K562 (cell line): ENCODE results near the gene FAM167B. TPM values are rescaled to one million over a fixed set of nuclear protein-coding genes. Genes with fewer than 3 reads are reported as not detected.

Source experiments
- ATAC-seq: fragments of 200-7000 bp; cut with Tn5 transposase; 3 replicates; pipeline ENCODE4 v1.9.1; 2020; ENCODE audit warnings: moderate library complexity
- BruUV-seq: library from RNA; stranded (reverse); fragments of 400-500 nt; replicated peaks from 2 replicates; lab custom pipeline; 2021; lab: Mats Ljungman, UMichigan
- CTCF ChIA-PET: fragments of 300-600 bp; formaldehyde crosslinking; extraction: SDS; loops from one replicate; lab custom pipeline; 2021; ENCODE audit warnings: low intra/inter-chr PET ratio; lab: Yijun Ruan, JAX
- POLR2A ChIA-PET: fragments of 300-600, 350-650 bp; sonication (Branson Sonifier 250); formaldehyde crosslinking; extraction: SDS; loops from one replicate; lab custom pipeline; 2021; ENCODE audit warnings: antibody characterized with exemption, inconsistent platforms; lab: Yijun Ruan, JAX
- DNase-seq, 4 experiments: peaks; one replicate each; pipeline versions ENCODE4 v3.0.0 to v3.0.0-alpha.2; 2011 to 2018; ENCODE audit warnings: low spot score in 3 of 4, mixed read lengths in 3 of 4; ENCODE audit errors: extremely low read depth in 1 of 4
- FAIRE-seq: peaks from 2 replicates; lab custom pipeline; 2011; peaks lifted over from hg19 to GRCh38; lab: Jason Lieb, UNC
- H2AFZ ChIP-seq: 2 replicates; pipeline ENCODE4 v1.6.0; 2011; ENCODE audit warnings: low read depth, low read length, control low read depth, inconsistent platforms
- H3K27ac ChIP-seq: fragments of 200-600 bp; 3 replicates; pipeline ENCODE4 v1.8.0; 2011; ENCODE audit warnings: low read depth, mild to moderate bottlenecking, control low read depth, inconsistent platforms, low read length, moderate library complexity, mixed read lengths; ENCODE audit errors: extremely low read depth
- H3K27me3 ChIP-seq, 2 experiments: fragments of 300-600 bp in 1 of 2; 2 replicates in 1 of 2; 3 replicates in 1 of 2; pipeline versions ENCODE4 v1.6.0 to v1.8.0; 2011; ENCODE audit warnings: inconsistent platforms in 2 of 2, low read length in 2 of 2, mild to moderate bottlenecking in 1 of 2, mixed read lengths in 1 of 2, moderate library complexity in 1 of 2; ENCODE audit not compliant: control insufficient read depth in 2 of 2, insufficient read depth in 2 of 2
- H3K36me3 ChIP-seq: fragments of 300-600 bp; 3 replicates; pipeline ENCODE4 v1.8.0; 2011; ENCODE audit warnings: mild to moderate bottlenecking, low read length, inconsistent platforms; ENCODE audit not compliant: control insufficient read depth, insufficient read depth
- H3K4me1 ChIP-seq, 2 experiments: fragments of 200-600 bp in 1 of 2; replicated peaks in 1 of 2; 2 replicates in 1 of 2; 3 replicates in 1 of 2; pipeline versions ENCODE4 v1.5.1 to v1.8.0; 2011; ENCODE audit warnings: inconsistent platforms in 2 of 2, low read length in 2 of 2, mild to moderate bottlenecking in 1 of 2, mixed read lengths in 1 of 2, moderate library complexity in 1 of 2; ENCODE audit not compliant: control insufficient read depth in 2 of 2, insufficient read depth in 2 of 2
- H3K4me2 ChIP-seq: 2 replicates; pipeline ENCODE4 v1.6.1; 2011; ENCODE audit warnings: low read length, control low read depth, inconsistent platforms, mixed read lengths; ENCODE audit not compliant: insufficient read depth
- H3K4me3 ChIP-seq: fragments of 200-600 bp; sonication (generic), shearing (Covaris generic); 2 replicates; pipeline ENCODE4 v1.5.1; 2016; ENCODE audit warnings: control low read depth, inconsistent platforms
- H3K79me2 ChIP-seq: fragments of 200-600 bp; 3 replicates; pipeline ENCODE4 v1.8.0; 2011; ENCODE audit warnings: low read length, inconsistent platforms; ENCODE audit not compliant: control insufficient read depth, insufficient read depth
- H3K9ac ChIP-seq, 2 experiments: 2 replicates each; pipeline versions ENCODE4 v1.6.0 to v1.6.1; 2011; ENCODE audit warnings: low read depth in 2 of 2, low read length in 2 of 2, control low read depth in 1 of 2, inconsistent platforms in 1 of 2, mild to moderate bottlenecking in 1 of 2, mixed read lengths in 1 of 2; ENCODE audit not compliant: insufficient read depth in 1 of 2
- H3K9me1 ChIP-seq: one replicate; pipeline ENCODE4 v1.6.0; 2011; ENCODE audit warnings: inconsistent platforms, mild to moderate bottlenecking, low read length, moderate library complexity; ENCODE audit not compliant: control insufficient read depth, insufficient read depth
- H3K9me3 ChIP-seq: replicated peaks from 2 replicates; pipeline ENCODE4 v1.5.1; 2011; ENCODE audit warnings: low read depth, low read length, inconsistent platforms; ENCODE audit not compliant: control insufficient read depth, insufficient read depth
- H4K20me1 ChIP-seq: replicated peaks from 2 replicates; pipeline ENCODE4 v1.6.1; 2011; ENCODE audit warnings: low read length, inconsistent platforms, mixed read lengths; ENCODE audit not compliant: control insufficient read depth, insufficient read depth
- ARID2 ChIP-seq: fragments of 450-650 bp; IDR thresholded peaks from 2 replicates; pipeline ENCODE4 v1.6.1; 2017; ENCODE audit warnings: antibody characterized with exemption, mild to moderate bottlenecking
- CAMTA2 ChIP-seq: fragments of 250-450 bp; sonication (Bioruptor Pico); conservative IDR thresholded peaks from 2 replicates; pipeline ENCODE4 v1.5.1; 2022
- CBX2 ChIP-seq: fragments of 200-600 bp; sonication (generic); IDR thresholded peaks from one replicate; pipeline ENCODE4 v1.6.1; 2012; ENCODE audit warnings: mild to moderate bottlenecking, low read length, inconsistent platforms; ENCODE audit not compliant: insufficient read depth, poor library complexity, severe bottlenecking
- CEBPB ChIP-seq: fragments of 450-650 bp; IDR thresholded peaks from 2 replicates; pipeline ENCODE4 v1.6.1; 2016; ENCODE audit warnings: missing genetic modification characterization, missing compliant biosample characterization
- PHF20 ChIP-seq: fragments of 450-650 bp; IDR thresholded peaks from 2 replicates; pipeline ENCODE4 v1.6.1; 2018; ENCODE audit not compliant: partially characterized antibody
- TAF7 ChIP-seq: fragments of 450-650 bp; IDR thresholded peaks from 2 replicates; pipeline ENCODE4 v1.6.1; 2016; ENCODE audit warnings: missing genetic modification characterization, missing compliant biosample characterization
- TCF7 ChIP-seq: sonication (generic); IDR thresholded peaks from 2 replicates; pipeline ENCODE4 v1.6.1; 2016; ENCODE audit warnings: antibody characterized with exemption, borderline replicate concordance
- ZNF395 ChIP-seq: fragments of 200-800 bp; sonication (Bioruptor generic); IDR thresholded peaks from 2 replicates; pipeline ENCODE4 v1.6.1; 2017; ENCODE audit warnings: missing genetic modification characterization, missing compliant biosample characterization
- ZNF695 ChIP-seq: fragments of 450-650 bp; formaldehyde crosslinking; IDR thresholded peaks from 2 replicates; pipeline ENCODE4 v1.4.0; 2020; ENCODE audit warnings: mild to moderate bottlenecking, moderate library complexity
- ZNF785 ChIP-seq: fragments of 250-450 bp; sonication (Bioruptor Pico); IDR thresholded peaks from 2 replicates; pipeline ENCODE4 v1.4.0; 2020; ENCODE audit warnings: mild to moderate bottlenecking
- WGBS: fragments of 100-300 bp; shearing (Covaris generic); methylation state at CpG from one replicate; pipeline ENCODE4 v1.1.6; 2016; ENCODE audit warnings: low coverage, mixed read lengths; ENCODE audit not compliant: insufficient coverage; ENCODE audit errors: missing lambda C conversion rate; 5-methylcytosine and 5-hydroxymethylcytosine counted together
- in situ Hi-C: fragments of 300-500 bp; cut with MboI; formaldehyde crosslinking; loops from 4 replicates; pipeline ENCODE4 v1.15.0; 2018; ENCODE audit warnings: inconsistent platforms, mixed read lengths
- intact Hi-C: fragments of 100-400 bp; cut with micrococcal nuclease; formaldehyde crosslinking; loops from 2 replicates; pipeline ENCODE4 v1.14.2; 2022
- polyA plus RNA-seq, 8 experiments: library from polyadenylated mRNA; depleted of rRNA in 4 of 8; stranded (reverse) in 5 of 8; unstranded in 3 of 8; fragments of >200 nt; fragmentation: Nextera tagmentation in 2 of 8; fragmentation: Illumina TruSeq in 1 of 8; extraction: Ambion mirVana in 2 of 8; extraction: Trizol in 1 of 8; gene quantifications; 2 replicates each; pipeline versions ENCODE4 v1.2.1 to v1.2.3, GENCODE V29; 2011 to 2014; ENCODE audit warnings: inconsistent platforms in 1 of 8, missing spikeins in 1 of 8
- total RNA-seq, 7 experiments: library from RNA; depleted of rRNA in 6 of 7; stranded (reverse); fragments of >200 nt in 6 of 7; fragmentation: Illumina TruSeq in 2 of 7; extraction: Trizol in 2 of 7; gene quantifications; 2 replicates each; pipeline versions ENCODE4 v1.2.1 to v1.2.3, GENCODE V29; 2011 to 2021; ENCODE audit warnings: low replicate concordance in 1 of 7
- TF ChIP-seq, protein P1 (sequence below): sonication (generic); formaldehyde crosslinking; IDR thresholded peaks from 2 replicates; pipeline ENCODE4 v1.8.0; 2022; ENCODE audit warnings: missing genetic modification reagents, mild to moderate bottlenecking, borderline replicate concordance
- TF ChIP-seq, protein P2 (sequence below): sonication (generic); formaldehyde crosslinking; IDR thresholded peaks from 2 replicates; pipeline ENCODE4 v1.8.1; 2022; ENCODE audit warnings: missing genetic modification reagents

The FAM167B gene
- total and polyA plus RNA-seq, 9 of the 15 experiments (the other 6 are each of a cell fraction or from before 2014, with no cell fraction given) = not detected

- TF ChIP-seq ZNF395 (CRISPR knock-in tag) = no peak
Measured at GRCh38 chr1:32234792-32235191, 12.2 kb upstream of the FAM167B start (continued).

DNA sequence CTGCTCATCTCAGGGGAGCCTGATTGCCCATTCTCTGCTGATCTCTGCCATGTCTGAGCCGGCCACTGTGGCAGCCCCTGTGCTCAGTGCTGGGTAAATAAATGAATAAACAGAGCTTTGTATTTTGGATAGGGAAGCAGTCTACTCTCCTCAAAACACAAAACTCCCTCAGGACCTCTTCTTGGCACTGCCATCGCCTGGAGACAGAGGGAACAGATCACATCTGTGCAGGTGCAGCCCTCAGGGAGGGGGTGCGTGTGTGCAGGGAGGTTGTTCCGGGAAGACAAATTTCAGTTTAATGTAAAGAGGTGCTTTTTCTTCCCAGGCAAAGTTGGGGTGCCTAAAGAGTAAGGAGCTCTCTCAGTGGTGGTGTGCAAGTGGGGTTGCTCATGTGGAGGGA lies 7.7 kb upstream of the FAM167B start:
- no peaks in the 10 kb centered on the region for H3K27me3 ChIP-seq
- H3K4me1 ChIP-seq = peaks cover 29 to 35% of the 10 kb centered on the region in 2 experiments; a peak in 4 of 5 replicates
- no peak for FAIRE-seq
- BruUV-seq = no TSS peak
- 30% methylated on average over 4 of the region's 4 CpGs for WGBS
- in situ Hi-C loops = no loop called here
- no peak for ATAC-seq
- no peaks in the 10 kb centered on the region for H3K79me2 ChIP-seq
- H3K9ac ChIP-seq = no peak overlapping the region
- no peak overlapping the region for H3K4me2 ChIP-seq
- H3K4me3 ChIP-seq = no peak overlapping the region
- DNase-seq = no peak
- H3K9me3 ChIP-seq = no peaks in the 10 kb centered on the region
- TF ChIP-seq CBX2 = no peak
- TF ChIP-seq ARID2 = no peak
- no peak for TF ChIP-seq PHF20
- TF ChIP-seq, protein P1, sequence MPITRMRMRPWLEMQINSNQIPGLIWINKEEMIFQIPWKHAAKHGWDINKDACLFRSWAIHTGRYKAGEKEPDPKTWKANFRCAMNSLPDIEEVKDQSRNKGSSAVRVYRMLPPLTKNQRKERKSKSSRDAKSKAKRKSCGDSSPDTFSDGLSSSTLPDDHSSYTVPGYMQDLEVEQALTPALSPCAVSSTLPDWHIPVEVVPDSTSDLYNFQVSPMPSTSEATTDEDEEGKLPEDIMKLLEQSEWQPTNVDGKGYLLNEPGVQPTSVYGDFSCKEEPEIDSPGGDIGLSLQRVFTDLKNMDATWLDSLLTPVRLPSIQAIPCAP (CRISPR knock-in tag) = no peak
- no peak for TF ChIP-seq TCF7
- TF ChIP-seq TAF7 = no peak
- no peak for TF ChIP-seq ZNF695 (CRISPR knock-in tag)
- TF ChIP-seq ZNF785 = no peak
- no peak for TF ChIP-seq CAMTA2 (CRISPR knock-in tag)
- TF ChIP-seq, protein P2, sequence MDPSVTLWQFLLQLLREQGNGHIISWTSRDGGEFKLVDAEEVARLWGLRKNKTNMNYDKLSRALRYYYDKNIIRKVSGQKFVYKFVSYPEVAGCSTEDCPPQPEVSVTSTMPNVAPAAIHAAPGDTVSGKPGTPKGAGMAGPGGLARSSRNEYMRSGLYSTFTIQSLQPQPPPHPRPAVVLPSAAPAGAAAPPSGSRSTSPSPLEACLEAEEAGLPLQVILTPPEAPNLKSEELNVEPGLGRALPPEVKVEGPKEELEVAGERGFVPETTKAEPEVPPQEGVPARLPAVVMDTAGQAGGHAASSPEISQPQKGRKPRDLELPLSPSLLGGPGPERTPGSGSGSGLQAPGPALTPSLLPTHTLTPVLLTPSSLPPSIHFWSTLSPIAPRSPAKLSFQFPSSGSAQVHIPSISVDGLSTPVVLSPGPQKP (CRISPR knock-in tag) = no peak
- TF ChIP-seq CEBPB (tag) = no peak
- H3K9me1 ChIP-seq = peaks cover 3% of the 10 kb centered on the region
- no peaks in the 10 kb centered on the region for H4K20me1 ChIP-seq
- ChIA-PET CTCF (no interaction called here), POLR2A (interaction anchor here (1.1 to 2.0 kb wide), 4 partner anchors 8 to 97 kb away, joined by 3 to 7 read pairs (median 4); partner anchors contain the start of gene MARCKSL1)
- no peak overlapping the region for H2AFZ ChIP-seq
- intact Hi-C loops = no loop called here
- H3K27ac ChIP-seq = no peak overlapping the region
- no peaks in the 10 kb centered on the region for H3K36me3 ChIP-seq
